IPS-NIHi7 (cell line): ENCODE results near the gene SMOC2.

Source experiments
- DNase-seq: peaks from one replicate; pipeline ENCODE4 v3.0.0; 2012; ENCODE audit warnings: mixed read lengths; ENCODE audit errors: extremely low spot score

Gene SMOC2

GRCh38 chr6:168624540-168624939, 183.6 kb downstream of the SMOC2 start:
- DNase-seq: no peak

DNA sequence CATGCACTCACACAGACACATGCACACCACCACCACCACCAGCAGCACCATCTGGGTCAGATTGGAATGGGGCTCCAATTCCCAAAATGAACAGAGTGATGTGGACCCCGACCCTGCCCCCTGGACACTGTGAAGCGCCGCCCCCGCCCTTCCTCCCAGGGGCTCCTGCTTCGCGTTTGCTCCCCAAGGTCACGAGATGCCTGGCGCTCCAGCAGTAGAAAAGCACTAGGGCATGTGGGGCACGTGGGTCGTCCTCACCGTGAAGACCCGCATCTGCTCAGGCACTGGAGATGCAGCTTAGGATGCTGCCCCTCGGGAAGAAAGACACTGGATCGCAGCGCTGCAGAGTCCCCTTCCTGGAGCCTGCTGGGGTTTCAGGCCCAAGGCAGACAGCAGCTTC, 184.0 kb downstream of the SMOC2 start:
- no peak for DNase-seq

DNA sequence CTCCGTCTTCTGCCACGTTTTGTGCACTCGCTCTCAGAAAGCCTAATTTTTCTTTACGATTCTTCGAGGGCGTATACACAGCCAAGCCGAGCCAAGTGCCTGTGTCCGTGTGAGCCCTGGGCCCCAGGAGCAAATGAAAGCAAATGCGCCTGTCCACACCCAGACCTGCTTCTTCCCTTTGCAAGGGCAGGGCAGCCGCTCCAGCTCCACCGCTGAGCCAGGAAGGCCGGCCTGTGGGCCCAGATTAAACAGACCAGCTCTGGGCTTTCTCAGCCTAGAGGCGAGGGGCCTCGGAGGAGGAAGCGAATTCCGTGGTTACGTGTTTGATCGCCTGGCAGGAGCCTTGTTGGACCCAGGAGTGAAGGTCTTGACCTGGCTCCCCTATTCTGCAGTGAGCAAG, 184.6 kb downstream of the SMOC2 start:
- DNase-seq: no peak

DNA sequence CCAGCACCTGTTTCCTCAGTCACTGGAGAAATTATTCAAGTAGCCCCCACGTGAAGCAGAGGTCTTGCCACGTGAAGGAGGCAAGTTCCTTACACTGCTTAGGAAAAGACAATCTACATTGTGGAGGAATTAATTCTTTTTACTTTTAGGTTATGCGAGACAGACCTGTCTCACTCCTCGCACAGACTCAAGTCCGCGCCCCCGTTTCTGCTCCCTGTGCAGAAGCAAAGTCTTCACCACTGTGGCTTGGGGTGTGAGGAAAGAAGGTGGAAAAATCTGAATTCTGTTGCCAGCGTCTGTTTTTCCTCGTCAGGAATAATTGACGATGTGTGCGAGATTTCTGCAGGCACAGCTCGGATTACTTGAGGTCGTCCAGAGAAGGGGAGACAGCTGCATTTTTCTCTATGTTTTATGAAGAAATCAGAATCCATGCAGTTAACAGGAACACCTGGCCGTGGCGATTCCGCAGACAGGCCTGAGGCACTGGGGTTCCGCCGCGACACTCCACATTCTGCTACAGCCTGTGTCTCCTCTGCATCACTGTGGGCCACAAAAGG, 185.1 kb downstream of the SMOC2 start:
- DNase-seq: no peak

- no peak for DNase-seq
Observed at GRCh38 chr6:168627506-168628175, 186.7 kb downstream of the SMOC2 start.

GRCh38 chr6:168628176-168628553, 187.2 kb downstream of the SMOC2 start:
- DNase-seq: no peak

DNA sequence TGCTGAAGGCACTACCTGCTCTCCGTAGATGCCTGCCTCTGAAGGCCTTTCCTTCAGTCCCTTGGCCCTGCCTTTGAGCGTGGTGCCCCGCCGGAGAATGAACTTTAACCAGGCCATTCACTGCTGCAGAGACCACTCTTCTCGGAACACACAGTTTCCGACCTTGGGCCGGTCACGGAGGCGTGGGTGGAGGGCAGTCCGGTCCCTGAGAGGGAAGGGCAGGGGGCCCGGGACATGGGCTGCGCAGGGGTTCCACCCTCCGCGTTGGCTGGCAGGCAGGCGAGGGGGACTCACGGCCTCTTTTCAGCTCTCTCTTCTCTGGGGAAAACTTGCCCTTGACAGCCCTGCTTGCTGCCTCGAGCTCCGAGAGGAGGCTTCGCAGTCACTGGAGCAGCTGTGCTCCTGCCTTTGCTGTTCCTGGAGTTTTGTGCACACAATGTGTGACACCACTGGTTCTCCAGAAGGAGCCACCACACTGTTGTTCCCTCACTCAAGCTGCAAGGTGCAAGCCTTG, 187.8 kb downstream of the SMOC2 start:
- DNase-seq: no peak

GRCh38 chr6:168631564-168631963, 190.6 kb downstream of the SMOC2 start:
- DNase-seq: no peak

DNA sequence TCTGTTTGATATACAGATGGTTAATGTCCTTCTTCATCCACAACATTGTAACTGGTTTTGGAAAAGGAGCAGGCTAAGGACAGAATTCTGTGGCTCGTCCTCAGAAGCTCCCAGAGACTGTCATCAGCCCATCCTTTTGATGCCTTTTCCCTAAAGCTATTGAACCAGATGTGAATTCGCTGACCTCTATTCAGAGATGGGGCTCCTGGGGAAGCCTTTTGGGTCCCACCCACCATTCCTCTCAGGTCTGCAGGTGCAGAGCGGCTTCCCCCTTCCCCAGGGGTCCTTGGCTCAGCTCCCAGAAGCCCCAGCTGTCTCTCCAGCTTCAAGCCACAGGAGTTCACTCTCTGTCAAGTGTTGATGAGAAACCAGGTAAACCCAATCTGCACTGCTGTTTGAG, 191.7 kb downstream of the SMOC2 start:
- DNase-seq: no peak

- DNase-seq: no peak
Observed at GRCh38 chr6:168634541-168635328, 193.8 kb downstream of the SMOC2 start.

GRCh38 chr6:168636147-168637004, 195.4 kb downstream of the SMOC2 start:
- DNase-seq: peak; percentile 42

DNA sequence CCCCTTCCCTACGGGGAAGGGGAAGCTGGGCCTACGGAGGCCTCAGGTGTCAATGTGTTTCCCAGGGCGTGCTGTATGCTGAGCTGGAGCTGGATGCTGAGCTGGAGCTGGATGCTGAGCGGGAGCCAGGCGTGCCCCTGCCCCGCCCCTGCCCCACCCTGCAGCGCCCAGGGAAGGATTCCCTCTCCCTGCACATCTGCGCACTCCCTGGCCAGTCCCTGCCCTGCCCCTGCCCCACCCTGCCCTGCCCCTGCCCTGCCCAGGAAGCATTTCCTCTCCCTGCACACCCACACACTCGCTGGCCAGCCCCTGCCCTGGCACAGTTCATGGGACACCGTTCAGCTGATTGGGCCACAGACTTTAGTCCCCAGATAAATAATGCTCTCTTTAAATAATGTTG, 196.8 kb downstream of the SMOC2 start:
- no peak for DNase-seq

GRCh38 chr6:168638468-168639271, 197.7 kb downstream of the SMOC2 start:
- no peak for DNase-seq

DNA sequence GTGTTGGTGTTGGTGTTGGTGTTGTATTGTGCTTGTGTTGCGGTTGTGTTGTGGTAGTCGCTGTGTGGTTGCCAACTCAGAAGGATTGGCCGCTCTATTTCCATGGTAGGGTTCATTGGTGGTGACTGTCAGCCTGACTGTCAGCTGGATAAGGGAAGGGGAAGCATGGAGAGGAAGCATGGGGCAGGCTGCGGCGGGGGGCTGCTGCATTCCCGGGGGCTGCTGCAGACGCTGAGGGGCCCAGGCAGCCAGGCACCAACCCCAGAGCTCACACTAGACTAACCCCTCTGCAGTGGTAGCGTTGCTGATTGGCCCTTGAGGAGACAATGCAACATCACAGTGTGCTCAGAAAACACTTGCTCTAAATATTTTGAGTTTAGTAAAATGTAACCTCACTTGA, 199.2 kb downstream of the SMOC2 start:
- DNase-seq: no peak

- DNase-seq: no peak
Observed at GRCh38 chr6:168640768-168641167, 199.8 kb downstream of the SMOC2 start.

GRCh38 chr6:168641446-168641845, 200.5 kb downstream of the SMOC2 start:
- DNase-seq: peak; percentile 52

GRCh38 chr6:168643401-168643800, 202.4 kb downstream of the SMOC2 start:
- DNase-seq: no peak

DNA sequence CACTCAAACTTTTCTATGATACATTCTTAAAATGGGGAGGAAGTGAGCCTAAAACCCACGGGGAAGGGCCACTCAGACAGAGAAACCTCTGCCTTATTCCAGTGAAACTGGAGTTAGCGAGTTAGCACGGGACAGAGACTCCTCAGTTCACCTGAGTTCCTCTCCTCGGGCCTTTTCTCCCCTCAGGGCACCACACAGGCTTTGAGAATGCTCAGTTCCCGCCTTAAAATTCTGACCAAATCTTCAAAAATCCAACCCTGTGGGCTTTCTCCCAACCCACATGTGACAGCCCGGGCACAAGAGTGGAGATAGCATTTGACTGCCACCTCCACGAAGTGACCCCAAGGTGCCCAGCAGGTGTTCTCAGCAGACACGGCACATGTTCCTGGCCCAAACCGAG, 204.3 kb downstream of the SMOC2 start:
- no peak for DNase-seq

DNA sequence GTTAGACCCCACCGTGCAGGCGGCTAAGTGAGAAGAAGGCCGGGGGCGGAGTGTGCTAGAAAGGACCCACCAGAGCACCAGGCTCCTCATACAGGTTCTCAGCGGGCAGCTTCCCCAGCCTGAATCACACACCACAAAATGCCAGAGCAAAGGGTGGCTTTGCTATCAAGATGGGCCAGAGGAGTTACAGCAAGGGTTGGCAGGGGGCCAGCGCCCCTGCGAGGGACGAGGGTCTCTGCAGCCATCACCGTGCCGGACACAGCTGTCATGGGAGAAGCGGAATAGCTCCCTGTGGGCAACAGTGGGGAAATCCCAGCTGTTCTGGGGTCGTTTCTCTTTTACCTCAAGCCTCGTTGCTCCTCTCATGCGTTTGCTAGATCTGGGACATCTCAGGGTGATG, 206.3 kb downstream of the SMOC2 start:
- DNase-seq: no peak

- peak; percentile 38 for DNase-seq
Observed at GRCh38 chr6:168648240-168649125, 207.5 kb downstream of the SMOC2 start.
